ENCODE data around the gene ZNF860. TPM values are rescaled to one million over a fixed set of nuclear protein-coding genes. Genes with fewer than 3 reads are reported as not detected.
"Not testable (repeated sequence)": the region's sequence is repeated elsewhere in the genome, so short reads cannot be mapped to it uniquely, and the experiment has no call there.

ZNF860 gene
- total and polyA plus RNA-seq, 2 of the 4 experiments (the other 2 are of a cell fraction), result 0.18 to 0.26 TPM

DNA sequence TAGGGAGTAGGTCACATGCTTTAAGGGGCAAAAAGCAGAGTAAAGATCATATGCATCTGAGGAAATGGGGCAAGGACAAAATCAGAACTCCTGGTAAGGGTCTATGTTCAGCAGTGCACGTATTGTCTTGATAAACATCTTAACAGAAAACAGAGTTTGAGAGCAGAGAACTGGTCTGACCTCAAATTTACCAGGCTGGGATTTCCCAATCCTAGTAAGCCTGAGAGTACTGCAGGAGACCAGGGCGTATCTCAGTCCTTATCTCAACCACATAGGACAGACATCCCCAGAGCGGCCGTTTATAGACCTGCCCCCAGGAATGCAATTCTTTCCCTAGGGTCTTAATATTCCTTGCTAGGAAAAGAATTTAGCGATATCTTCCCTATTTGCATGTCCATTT, 13.5 kb downstream of the ZNF860 start:
- ATAC-seq (ENCODE audit: low read depth); H3K9me1 ChIP-seq (ENCODE audit: insufficient read depth, low read length); H3K4ac ChIP-seq (ENCODE audit: low read depth, low read length); H3K23ac ChIP-seq (ENCODE audit: low read depth, low read length); H4K20me1 ChIP-seq (ENCODE audit: insufficient read depth, low read length); BruUV-seq (replicated peaks); H2AFZ ChIP-seq (replicated peaks; ENCODE audit: low read length, poor library complexity); H2BK15ac ChIP-seq (ENCODE audit: low read depth, low read length); H2AK5ac ChIP-seq (ENCODE audit: low read depth, low read length); H3K27ac ChIP-seq (ENCODE audit: insufficient read depth, low read length); CTCF ChIA-PET; H3K14ac ChIP-seq (replicated peaks; ENCODE audit: low read depth, low read length); H3K18ac ChIP-seq (ENCODE audit: low read depth, low read length); in situ Hi-C loops (cut with MboI; ENCODE audit: low sequenced_read_pairs); H3K4me2 ChIP-seq (ENCODE audit: low read depth, low read length); H4K5ac ChIP-seq (ENCODE audit: low read depth, low read length); H3K56ac ChIP-seq (ENCODE audit: extremely low read depth, insufficient read depth, low read length); H3K27me3 ChIP-seq (ENCODE audit: control insufficient read depth, insufficient read depth, low read length); H3K4me3 ChIP-seq (ENCODE audit: insufficient read depth, low read depth, low read length); H3K9me3 ChIP-seq (ENCODE audit: control insufficient read depth, insufficient read depth, low read length); H4K91ac ChIP-seq (ENCODE audit: insufficient read depth, low read depth, low read length); H2BK20ac ChIP-seq (ENCODE audit: low read depth, low read length); POLR2A ChIA-PET (ENCODE audit: unreplicated experiment); H3K79me1 ChIP-seq (ENCODE audit: low read depth in 1 of 2, low read length in 2 of 2); intact Hi-C loops (cut with micrococcal nuclease); dilution Hi-C loops (cut with HindIII; ENCODE audit: low sequenced_read_pairs, unreplicated experiment); H3K36me3 ChIP-seq (ENCODE audit: control insufficient read depth, insufficient read depth, low read length); H2AK9ac ChIP-seq (replicated peaks; ENCODE audit: low read depth, low read length, poor library complexity); H2BK5ac ChIP-seq (ENCODE audit: low read depth, low read length, poor library complexity, severe bottlenecking); H4K8ac ChIP-seq (ENCODE audit: low read depth in 2 of 2, low read length in 2 of 2); DNase-seq; H2BK120ac ChIP-seq (ENCODE audit: low read depth, low read length); H3K9ac ChIP-seq (ENCODE audit: low read depth, low read length); H3K4me1 ChIP-seq (ENCODE audit: control insufficient read depth, insufficient read depth, low read length): not testable (repeated sequence)
- WGBS, 2 experiments (ENCODE audit: extremely low coverage in 2 of 2, insufficient read length in 1 of 2), result no CpG with 5 or more reads among the region's 5 CpGs

Data from IMR-90 (cell line).